ENCODE measurements around the gene RPTOR. TPM values are rescaled to one million over a fixed set of nuclear protein-coding genes. Genes with fewer than 3 reads are reported as not detected.

The RPTOR gene
- polyA plus RNA-seq, 1 donor (not counting 4 experiments of a cell fraction or from before 2014, with no cell fraction given): 4.0 TPM

GRCh38 chr17:80655608-80656007 is 111.0 kb downstream of the RPTOR start:
- peaks cover 51% of the 10 kb centered on the region for H3K79me2 ChIP-seq (ENCODE audit: control insufficient read depth, insufficient read depth, low read length)
- H3K27ac ChIP-seq (ENCODE audit: control insufficient read depth, insufficient read depth, low read length): no peak overlapping the region
- no peaks in the 10 kb centered on the region for H4K20me1 ChIP-seq (ENCODE audit: control insufficient read depth, extremely low read depth, insufficient read depth, low read length)
- H3K9me3 ChIP-seq (ENCODE audit: control insufficient read depth, low read depth, low read length): no peaks in the 10 kb centered on the region
- H3K4me2 ChIP-seq (ENCODE audit: control insufficient read depth, extremely low read depth, insufficient read depth, low read depth, low read length): no peak overlapping the region
- H3K4me1 ChIP-seq (ENCODE audit: control insufficient read depth, extremely low read depth, insufficient read depth, low read length): no peaks in the 10 kb centered on the region
- DNase-seq (ENCODE audit: low read depth, low spot score) (no peak), FAIRE-seq (no peak)
- no peak overlapping the region for H2AFZ ChIP-seq (ENCODE audit: control insufficient read depth, low read length)
- TF ChIP-seq EZH2 (IDR thresholded peaks at IDR 0.05; ENCODE audit: low read length) (no peak), CTCF (optimal IDR thresholded peaks at IDR 0.05 in 1 of 3, IDR thresholded peaks at IDR 0.05 in 1 of 3, conservative IDR thresholded peaks at IDR 0.05 in 1 of 3; ENCODE audit: extremely low read depth in 1 of 3, insufficient read depth in 2 of 3, low read length in 3 of 3) (no peak)
- H3K27me3 ChIP-seq (ENCODE audit: control insufficient read depth, extremely low read depth, insufficient read depth, low read length): no peaks in the 10 kb centered on the region
- no peak overlapping the region for H3K4me3 ChIP-seq (ENCODE audit: control insufficient read depth in 2 of 3, extremely low read depth in 1 of 3, insufficient read depth in 2 of 3, low read depth in 1 of 3, low read length in 3 of 3)
- no peaks in the 10 kb centered on the region for H3K9me1 ChIP-seq (ENCODE audit: control insufficient read depth, extremely low read depth, insufficient read depth, low read length)
- H3K36me3 ChIP-seq (ENCODE audit: control insufficient read depth in 2 of 2, extremely low read depth in 1 of 2, insufficient read depth in 2 of 2, low read length in 2 of 2): no peaks in the 10 kb centered on the region
- H3K9ac ChIP-seq (ENCODE audit: control insufficient read depth, extremely low read depth, insufficient read depth, low read length): no peak overlapping the region
- dilution Hi-C loops (cut with MboI; ENCODE audit: extremely low pct_ligation_motif_present, low sequenced_read_pairs): no loop called here

- no peak for DNase-seq (ENCODE audit: low read depth, low spot score)
- no peak for TF ChIP-seq CTCF (optimal IDR thresholded peaks at IDR 0.05 in 1 of 3, IDR thresholded peaks at IDR 0.05 in 1 of 3, conservative IDR thresholded peaks at IDR 0.05 in 1 of 3; ENCODE audit: extremely low read depth in 1 of 3, insufficient read depth in 2 of 3, low read length in 3 of 3)
- TF ChIP-seq EZH2 (IDR thresholded peaks at IDR 0.05; ENCODE audit: low read length): no peak
- Histone ChIP-seq H3K27me3 (ENCODE audit: control insufficient read depth, extremely low read depth, insufficient read depth, low read length) (no peaks in the 10 kb centered on the region), H3K4me2 (ENCODE audit: control insufficient read depth, extremely low read depth, insufficient read depth, low read depth, low read length) (no peak overlapping the region), H3K9me3 (ENCODE audit: control insufficient read depth, low read depth, low read length) (no peaks in the 10 kb centered on the region), H3K4me1 (ENCODE audit: control insufficient read depth, extremely low read depth, insufficient read depth, low read length) (no peaks in the 10 kb centered on the region), H3K79me2 (ENCODE audit: control insufficient read depth, insufficient read depth, low read length) (peaks cover 50% of the 10 kb centered on the region), H3K9ac (ENCODE audit: control insufficient read depth, extremely low read depth, insufficient read depth, low read length) (no peak overlapping the region), H3K36me3 (ENCODE audit: control insufficient read depth in 2 of 2, extremely low read depth in 1 of 2, insufficient read depth in 2 of 2, low read length in 2 of 2) (no peaks in the 10 kb centered on the region), H3K4me3 (ENCODE audit: control insufficient read depth in 2 of 3, extremely low read depth in 1 of 3, insufficient read depth in 2 of 3, low read depth in 1 of 3, low read length in 3 of 3) (no peak overlapping the region), H3K27ac (ENCODE audit: control insufficient read depth, insufficient read depth, low read length) (no peak overlapping the region), H4K20me1 (ENCODE audit: control insufficient read depth, extremely low read depth, insufficient read depth, low read length) (no peaks in the 10 kb centered on the region), H3K9me1 (ENCODE audit: control insufficient read depth, extremely low read depth, insufficient read depth, low read length) (no peaks in the 10 kb centered on the region), H2AFZ (ENCODE audit: control insufficient read depth, low read length) (no peak overlapping the region)
- no peak for FAIRE-seq
- dilution Hi-C loops (cut with MboI; ENCODE audit: extremely low pct_ligation_motif_present, low sequenced_read_pairs): no loop called here
These were observed 112.0 kb downstream of the RPTOR start for GRCh38 chr17:80656590-80656989.

Data from keratinocyte (primary cell).